Central memory CD8-positive, alpha-beta T cell (primary cell): ENCODE results near the gene STK10.

Experiments used
- ATAC-seq: fragments of 150-1000 bp; cut with Tn5 transposase; replicated peaks from 2 replicates; pipeline ENCODE4 v1.10.0; 2022; ENCODE audit warnings: mild to moderate bottlenecking, moderate FRiP score, moderate number of reproducible peaks; ENCODE audit not compliant: poor library complexity, severe bottlenecking; ENCODE audit errors: extremely low read depth
- DNase-seq, 2 donors: peaks; one replicate each; pipeline ENCODE4 v3.0.0; 2021; ENCODE audit warnings: low spot score in 2 of 2
- H3K27ac Mint-ChIP-seq: one replicate; pipeline ENCODE4 v1.8.0; 2022; ENCODE audit warnings: low read depth, mild to moderate bottlenecking, moderate library complexity, mixed read lengths
- H3K27me3 Mint-ChIP-seq: one replicate; pipeline ENCODE4 v1.8.0; 2022; ENCODE audit warnings: mixed read lengths
- H3K36me3 Mint-ChIP-seq: one replicate; pipeline ENCODE4 v1.8.0; 2022; ENCODE audit warnings: mild to moderate bottlenecking, moderate library complexity, mixed read lengths; ENCODE audit not compliant: insufficient read depth
- H3K4me1 Mint-ChIP-seq: one replicate; pipeline ENCODE4 v1.8.0; 2022; ENCODE audit warnings: mixed read lengths
- H3K4me3 Mint-ChIP-seq: one replicate; pipeline ENCODE4 v1.8.0; 2022; ENCODE audit warnings: mild to moderate bottlenecking, moderate library complexity, mixed read lengths
- H3K9me3 Mint-ChIP-seq: one replicate; pipeline ENCODE4 v1.8.0; 2022; ENCODE audit warnings: mixed read lengths

Gene STK10

DNA sequence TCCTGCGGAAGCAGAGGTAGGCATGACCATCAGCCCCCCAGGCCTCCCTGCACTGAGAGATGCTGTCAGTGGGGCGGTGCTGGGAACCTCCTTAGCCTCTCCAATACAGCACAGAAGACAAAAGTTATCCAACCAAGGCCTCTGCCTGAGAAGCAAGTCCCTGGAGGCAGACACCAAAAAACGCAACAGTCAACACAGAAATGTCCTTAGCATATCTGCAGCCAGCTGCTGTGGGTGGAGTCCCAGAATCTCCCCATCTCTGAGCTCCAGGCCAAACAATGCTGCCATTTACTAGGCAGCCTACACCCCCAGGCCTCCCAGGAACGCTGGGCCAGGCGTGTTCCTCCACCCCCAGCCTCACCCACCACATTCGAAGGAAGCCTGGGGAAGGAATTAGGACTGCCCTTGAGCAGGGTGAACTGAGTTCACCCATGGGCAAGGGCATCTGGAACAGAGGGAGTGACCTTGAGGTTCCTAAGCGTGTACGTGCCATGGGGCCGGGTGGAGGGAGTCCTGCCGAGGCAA is 43.7 kb downstream of the STK10 start:
- H3K4me3 Mint-ChIP-seq: peak overlapping the region; percentile 43
- ATAC-seq (peak; percentile 24), DNase-seq (no peak)
- no peaks in the 10 kb centered on the region for H3K27me3 Mint-ChIP-seq
- H3K27ac Mint-ChIP-seq: peak overlapping the region; percentile 87
- H3K9me3 Mint-ChIP-seq: no peaks in the 10 kb centered on the region
- H3K36me3 Mint-ChIP-seq: peaks cover 41% of the 10 kb centered on the region
- H3K4me1 Mint-ChIP-seq: peaks cover 81% of the 10 kb centered on the region

DNA sequence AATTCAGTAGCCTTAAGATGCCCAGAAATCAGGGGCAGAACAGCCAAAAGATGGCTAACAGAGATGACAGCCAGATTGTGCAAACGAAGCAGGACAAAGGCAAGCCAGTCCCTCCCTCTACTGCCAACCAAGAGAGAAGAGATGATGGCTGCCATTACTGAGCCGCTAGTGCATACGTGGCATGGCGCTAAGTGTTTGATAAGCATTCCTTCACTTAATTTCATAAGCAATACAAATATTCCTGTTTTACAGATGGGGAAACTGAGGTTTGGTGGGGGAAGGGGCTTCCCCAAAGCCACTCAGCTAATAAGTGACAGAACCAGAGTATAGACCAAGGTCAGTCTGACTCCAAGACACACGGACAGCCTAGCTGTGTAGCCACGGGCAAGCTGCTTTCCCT is 44.1 kb downstream of the STK10 start:
- no peaks in the 10 kb centered on the region for H3K27me3 Mint-ChIP-seq
- H3K36me3 Mint-ChIP-seq: peaks cover 39% of the 10 kb centered on the region
- peaks cover 86% of the 10 kb centered on the region for H3K4me1 Mint-ChIP-seq
- peak overlapping the region; percentile 43 for H3K4me3 Mint-ChIP-seq
- H3K27ac Mint-ChIP-seq: peak overlapping the region; percentile 87
- ATAC-seq: no peak
- no peaks in the 10 kb centered on the region for H3K9me3 Mint-ChIP-seq
- no peak for DNase-seq

DNA sequence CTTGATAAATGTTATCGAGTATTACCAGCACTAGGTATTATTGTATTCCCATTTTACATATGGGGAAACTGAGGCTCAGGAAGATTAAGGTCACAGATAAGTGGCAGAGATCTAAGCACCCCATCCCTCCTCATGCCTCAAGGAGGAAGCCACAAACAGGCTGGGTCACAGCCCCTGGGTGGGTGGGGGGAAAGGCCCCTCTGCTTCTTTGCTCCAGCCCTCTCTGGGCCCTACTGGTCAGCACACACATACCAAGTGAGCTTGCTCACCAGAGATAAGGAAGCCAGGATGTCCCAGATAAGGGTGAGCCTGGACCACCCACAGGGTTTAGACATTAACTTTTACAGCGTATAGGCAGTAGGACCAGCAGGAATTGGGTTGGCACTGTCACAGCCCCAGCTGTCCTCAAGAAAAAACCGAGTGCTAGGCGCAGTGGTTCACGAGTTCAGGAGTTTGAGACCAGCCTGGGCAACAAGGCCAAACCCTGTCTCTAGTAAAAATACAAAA is 45.3 kb downstream of the STK10 start:
- Mint-ChIP-seq H3K9me3 (no peaks in the 10 kb centered on the region), H3K4me1 (peaks cover 82% of the 10 kb centered on the region), H3K27me3 (no peaks in the 10 kb centered on the region), H3K36me3 (peaks cover 35% of the 10 kb centered on the region), H3K27ac (peak overlapping the region; percentile 87), H3K4me3 (peak overlapping the region; percentile 34)
- DNase-seq: no peak
- ATAC-seq: no peak

DNA sequence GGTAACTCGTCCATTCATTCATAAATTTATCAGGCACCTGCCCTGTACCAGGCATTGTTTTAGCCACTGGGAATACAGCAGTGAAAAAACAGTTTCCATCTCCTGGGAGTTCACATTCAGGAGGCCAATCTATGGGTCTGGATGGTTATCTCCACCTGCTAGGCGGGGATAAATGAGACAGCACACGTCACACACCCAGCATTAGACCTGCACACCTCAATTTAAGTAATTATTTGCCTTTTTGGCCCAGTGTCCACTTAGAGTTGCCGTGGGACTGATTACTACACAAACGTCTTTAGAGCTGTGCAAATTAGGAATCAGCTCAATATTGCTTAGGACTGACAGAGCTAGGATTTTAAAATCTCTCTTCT is 46.1 kb downstream of the STK10 start:
- Mint-ChIP-seq H3K4me1 (peaks cover 80% of the 10 kb centered on the region), H3K4me3 (no peak overlapping the region), H3K36me3 (peaks cover 30% of the 10 kb centered on the region), H3K27me3 (no peaks in the 10 kb centered on the region), H3K9me3 (no peaks in the 10 kb centered on the region), H3K27ac (peak overlapping the region; percentile 35)
- DNase-seq (no peak), ATAC-seq (no peak)

DNA sequence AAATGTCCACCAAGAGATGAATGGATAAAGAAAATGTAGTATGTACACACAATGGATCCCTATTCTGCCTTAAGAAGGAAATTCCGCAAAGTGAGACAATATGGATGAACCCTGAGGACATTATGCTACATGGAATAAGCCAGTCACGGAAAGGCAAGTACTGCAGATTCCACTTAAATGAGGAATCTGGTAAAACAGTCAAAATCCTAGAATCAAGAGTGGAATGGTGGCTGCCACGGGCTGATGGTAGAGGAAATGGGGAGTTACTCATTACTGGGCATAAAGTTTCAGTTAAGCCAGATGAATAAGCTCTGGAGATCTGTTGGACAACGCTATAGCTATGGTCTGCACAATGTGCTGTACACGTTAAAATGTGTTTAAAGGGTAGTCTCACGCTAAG is 47.2 kb downstream of the STK10 start:
- no peak for DNase-seq
- Mint-ChIP-seq H3K27ac (peak overlapping the region; percentile 35), H3K36me3 (peaks cover 22% of the 10 kb centered on the region), H3K4me3 (no peak overlapping the region), H3K4me1 (peaks cover 73% of the 10 kb centered on the region), H3K27me3 (no peaks in the 10 kb centered on the region), H3K9me3 (no peaks in the 10 kb centered on the region)
- no peak for ATAC-seq

DNA sequence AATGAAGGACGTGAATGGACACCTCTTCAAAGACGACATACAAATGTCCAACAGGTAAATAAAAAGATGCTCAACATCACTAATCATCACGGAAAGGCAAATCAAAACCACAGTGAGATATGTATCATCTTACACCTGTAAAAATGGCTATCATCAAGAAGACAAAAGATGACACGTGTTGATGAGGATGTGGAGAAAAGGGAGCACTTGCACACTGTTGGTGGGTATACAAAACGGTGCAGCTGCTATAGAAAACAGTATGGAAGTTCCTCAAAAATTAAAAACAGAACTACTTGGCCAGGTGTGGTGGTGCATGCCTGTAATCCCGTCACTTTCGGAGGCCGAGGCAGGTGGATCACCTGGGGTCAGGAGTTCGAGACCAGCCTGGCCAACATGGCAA is 47.9 kb downstream of the STK10 start:
- no peaks in the 10 kb centered on the region for H3K27me3 Mint-ChIP-seq

DNA sequence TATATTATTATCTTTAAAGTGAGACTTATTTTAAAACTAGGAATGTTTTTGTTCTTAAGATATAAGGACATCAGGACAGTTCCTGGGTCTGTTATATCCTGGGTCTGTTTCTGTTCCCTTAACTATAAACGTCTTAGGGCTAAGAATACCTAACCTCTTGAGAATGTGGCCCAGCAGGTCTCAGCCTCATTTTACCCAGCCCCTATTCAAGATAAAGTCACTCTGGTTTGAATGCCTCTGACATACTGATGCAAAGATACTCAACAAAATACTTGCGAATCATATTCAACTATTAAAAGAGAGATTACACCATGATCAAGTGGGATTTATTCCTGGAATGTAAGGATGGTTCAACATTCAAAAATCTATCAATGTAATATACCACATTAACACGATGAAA is 51.0 kb downstream of the STK10 start:
- DNase-seq: no peak
- no peak overlapping the region for H3K27ac Mint-ChIP-seq
- H3K27me3 Mint-ChIP-seq: no peaks in the 10 kb centered on the region
- no peak for ATAC-seq
- H3K4me1 Mint-ChIP-seq: peaks cover 70% of the 10 kb centered on the region
- peaks cover 27% of the 10 kb centered on the region for H3K36me3 Mint-ChIP-seq
- H3K9me3 Mint-ChIP-seq: no peaks in the 10 kb centered on the region
- H3K4me3 Mint-ChIP-seq: no peak overlapping the region

More for the DNA sequence above, 47.9 kb downstream of the STK10 start:
- Mint-ChIP-seq H3K4me1 (peaks cover 73% of the 10 kb centered on the region), H3K36me3 (peaks cover 23% of the 10 kb centered on the region), H3K9me3 (no peaks in the 10 kb centered on the region), H3K4me3 (no peak overlapping the region), H3K27ac (peak overlapping the region; percentile 88)
- ATAC-seq (no peak), DNase-seq (no peak)

DNA sequence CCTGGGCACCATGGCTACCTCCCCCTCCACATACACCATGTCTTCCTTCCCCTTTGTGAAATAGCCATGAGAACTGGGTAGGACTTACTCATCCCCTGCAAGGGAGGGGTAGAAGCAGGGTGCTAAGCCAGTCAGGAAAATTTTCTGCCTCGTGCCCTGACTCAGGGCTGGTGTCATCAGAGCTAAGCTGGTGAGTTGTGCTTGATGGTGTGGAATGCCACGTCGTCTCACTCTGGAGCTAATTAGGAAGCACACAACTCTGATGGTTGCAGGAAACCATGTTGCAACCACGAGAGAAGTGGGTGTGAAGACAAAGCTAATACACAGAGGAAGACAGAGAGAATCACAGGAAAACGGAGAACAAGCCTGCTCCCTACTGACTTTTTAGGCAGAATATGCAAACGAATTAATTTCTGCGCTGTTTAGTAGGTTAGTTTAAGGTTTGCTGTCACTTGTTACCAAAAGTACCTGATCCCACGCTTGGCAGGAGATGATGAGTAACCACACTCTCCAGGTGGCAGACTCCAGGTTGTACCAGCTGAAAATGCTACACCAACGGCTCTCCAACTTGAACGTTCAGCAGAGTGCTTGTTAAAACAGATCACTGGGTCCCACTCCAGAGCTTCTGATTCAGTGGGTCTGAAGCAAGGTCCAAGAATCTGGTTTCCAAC is 54.5 kb downstream of the STK10 start:
- peak overlapping the region; percentile 74 for H3K27ac Mint-ChIP-seq
- peak overlapping the region; percentile 57 for H3K4me3 Mint-ChIP-seq

DNA sequence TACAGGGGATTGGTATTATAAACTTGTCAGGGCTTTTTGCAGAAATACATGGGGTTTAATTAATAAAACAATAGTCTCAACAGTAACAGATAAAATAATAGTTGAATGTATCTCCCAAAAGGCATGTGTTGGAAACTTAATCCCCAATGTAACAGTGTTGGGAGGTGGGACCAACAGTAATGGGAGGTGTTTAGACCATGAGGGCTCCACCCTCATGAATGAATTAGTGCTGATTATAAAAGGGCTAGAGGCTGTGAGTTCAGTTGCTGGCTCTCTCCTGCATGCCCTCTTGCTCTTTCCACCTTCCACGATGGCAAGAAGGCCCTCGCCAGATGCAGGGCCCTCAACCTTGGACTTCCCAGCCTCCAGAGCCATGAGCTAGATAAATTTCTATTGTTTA is 56.3 kb downstream of the STK10 start:
- Mint-ChIP-seq H3K9me3 (no peaks in the 10 kb centered on the region), H3K27ac (peak overlapping the region; percentile 82), H3K4me1 (peaks cover 81% of the 10 kb centered on the region), H3K36me3 (peaks cover 41% of the 10 kb centered on the region), H3K27me3 (no peaks in the 10 kb centered on the region), H3K4me3 (no peak overlapping the region)
- DNase-seq (no peak), ATAC-seq (no peak)

More for the DNA sequence above, 54.5 kb downstream of the STK10 start:
- no peaks in the 10 kb centered on the region for H3K9me3 Mint-ChIP-seq
- peaks cover 74% of the 10 kb centered on the region for H3K4me1 Mint-ChIP-seq
- no peaks in the 10 kb centered on the region for H3K27me3 Mint-ChIP-seq
- H3K36me3 Mint-ChIP-seq: peaks cover 29% of the 10 kb centered on the region
- DNase-seq (no peak), ATAC-seq (peak; percentile 82)

DNA sequence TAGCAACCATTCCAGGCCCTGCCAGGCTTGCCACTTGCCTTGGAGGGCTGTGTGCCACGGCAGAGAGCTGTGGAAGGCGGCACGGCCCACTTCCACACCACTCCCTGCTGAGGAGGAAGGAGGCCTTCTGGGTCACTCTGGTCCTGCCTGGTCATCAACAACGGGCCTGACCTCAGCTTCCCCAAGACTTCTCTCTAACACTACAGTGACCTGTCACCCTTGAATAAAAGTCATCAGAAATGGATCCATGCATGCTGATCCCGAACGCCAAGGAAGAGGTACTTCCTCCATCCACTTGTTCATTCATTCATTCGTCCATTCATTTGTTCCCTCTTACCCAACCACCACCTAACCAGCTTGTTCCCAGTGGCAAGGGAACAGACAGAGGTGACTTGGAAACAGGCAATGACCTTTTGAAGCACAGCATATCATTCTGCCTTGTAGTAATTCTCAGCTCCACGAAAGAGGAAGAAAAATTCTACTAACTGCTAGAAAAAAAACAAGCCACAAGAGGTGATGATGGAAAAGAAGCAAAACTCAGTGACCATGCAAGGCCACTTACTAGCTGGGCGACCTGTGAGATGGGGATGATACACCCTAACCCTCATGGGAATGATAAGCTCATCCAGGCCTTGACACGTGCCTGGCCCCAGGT is 58.6 kb downstream of the STK10 start:
- Mint-ChIP-seq H3K27ac (peak overlapping the region; percentile 86), H3K36me3 (peaks cover 52% of the 10 kb centered on the region), H3K4me3 (no peak overlapping the region), H3K27me3 (no peaks in the 10 kb centered on the region), H3K4me1 (peaks cover 77% of the 10 kb centered on the region), H3K9me3 (no peaks in the 10 kb centered on the region)
- DNase-seq (no peak), ATAC-seq (no peak)

DNA sequence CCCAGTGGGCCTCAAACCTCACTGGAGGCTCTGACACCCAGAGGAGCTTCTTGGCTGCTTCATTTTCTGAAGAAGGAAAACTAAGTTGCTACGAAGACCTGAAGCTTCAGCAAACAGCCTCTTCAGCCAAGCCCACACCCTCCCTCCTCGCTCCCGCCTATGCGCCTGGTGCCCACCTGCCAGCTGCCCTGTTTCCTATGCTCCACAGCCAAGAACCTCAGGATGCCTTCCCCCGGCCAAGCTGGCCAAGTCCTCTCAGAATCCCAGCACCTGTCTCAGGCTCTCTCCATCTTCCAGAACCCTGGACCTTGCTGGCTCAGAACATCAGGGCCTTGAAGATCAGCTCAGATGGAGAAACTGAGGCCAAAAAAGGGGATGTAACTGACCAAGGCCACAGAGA is 60.4 kb downstream of the STK10 start:
- no peak for DNase-seq
- peaks cover 49% of the 10 kb centered on the region for H3K36me3 Mint-ChIP-seq
- peaks cover 74% of the 10 kb centered on the region for H3K4me1 Mint-ChIP-seq

DNA sequence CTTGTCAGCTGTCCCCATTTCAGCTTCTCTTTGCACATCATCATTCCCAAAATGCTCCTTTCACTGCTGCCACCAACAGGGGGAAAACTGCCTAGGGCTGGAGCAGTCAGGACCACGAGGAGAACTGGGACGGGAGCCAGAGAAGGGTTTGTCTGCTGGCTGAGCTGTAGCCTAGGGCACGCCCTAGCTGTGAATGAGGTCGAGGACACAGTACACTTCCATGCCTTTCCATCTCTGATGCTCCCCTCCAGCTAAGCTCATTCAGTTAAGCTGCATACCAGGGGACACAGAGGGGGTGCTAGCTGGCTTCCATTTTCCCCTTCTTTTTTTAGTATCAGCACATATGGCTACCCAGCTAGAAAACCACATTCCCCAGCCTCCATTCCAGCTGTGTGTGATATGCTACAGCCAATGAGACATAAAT is 64.7 kb downstream of the STK10 start:
- H3K36me3 Mint-ChIP-seq: peaks cover 42% of the 10 kb centered on the region

More for the DNA sequence above, 60.4 kb downstream of the STK10 start:
- no peaks in the 10 kb centered on the region for H3K9me3 Mint-ChIP-seq
- no peaks in the 10 kb centered on the region for H3K27me3 Mint-ChIP-seq
- ATAC-seq: no peak
- peak overlapping the region; percentile 86 for H3K27ac Mint-ChIP-seq
- no peak overlapping the region for H3K4me3 Mint-ChIP-seq

More for the DNA sequence above, 64.7 kb downstream of the STK10 start:
- H3K27me3 Mint-ChIP-seq: no peaks in the 10 kb centered on the region
- H3K27ac Mint-ChIP-seq: peak overlapping the region; percentile 39
- no peak for ATAC-seq
- DNase-seq: no peak
- H3K4me3 Mint-ChIP-seq: no peak overlapping the region
- H3K9me3 Mint-ChIP-seq: no peaks in the 10 kb centered on the region
- H3K4me1 Mint-ChIP-seq: peaks cover 63% of the 10 kb centered on the region
